H9 (cell line): ENCODE measurements around the gene BACH1. TPM values are rescaled to one million over a fixed set of nuclear protein-coding genes. Genes with fewer than 3 reads are reported as not detected.

Experiments used
- DNase-seq: peaks from one replicate; pipeline ENCODE4 v3.0.0-alpha.2; 2017
- H2AFZ ChIP-seq: one replicate; pipeline ENCODE4 v1.6.1; 2013; ENCODE audit warnings: mild to moderate bottlenecking, low read length, control low read depth, moderate library complexity
- H2AK5ac ChIP-seq: 2 replicates; pipeline ENCODE4 v1.6.1; 2013; ENCODE audit warnings: low read length, control low read depth, mixed read lengths; ENCODE audit not compliant: insufficient read length
- H2BK120ac ChIP-seq: one replicate; pipeline ENCODE4 v1.6.1; 2013; ENCODE audit warnings: low read depth, mild to moderate bottlenecking, low read length, control low read depth, inconsistent platforms; ENCODE audit not compliant: poor library complexity, severe bottlenecking
- H2BK12ac ChIP-seq: 2 replicates; pipeline ENCODE4 v1.6.1; 2013; ENCODE audit warnings: low read length, control low read depth, mixed read lengths, low read depth; ENCODE audit not compliant: insufficient read length
- H2BK15ac ChIP-seq: 2 replicates; pipeline ENCODE4 v1.6.1; 2013; ENCODE audit warnings: low read depth, low read length, control low read depth
- H2BK20ac ChIP-seq: one replicate; pipeline ENCODE4 v1.6.1; 2013; ENCODE audit warnings: low read depth, mild to moderate bottlenecking, low read length, control low read depth, inconsistent platforms; ENCODE audit not compliant: poor library complexity, severe bottlenecking
- H2BK5ac ChIP-seq: 2 replicates; pipeline ENCODE4 v1.6.1; 2013; ENCODE audit warnings: low read length, control low read depth, mixed read lengths; ENCODE audit not compliant: insufficient read length
- H3K14ac ChIP-seq: 2 replicates; pipeline ENCODE4 v1.6.1; 2013; ENCODE audit warnings: low read length, control low read depth; ENCODE audit not compliant: insufficient read depth
- H3K18ac ChIP-seq: 2 replicates; pipeline ENCODE4 v1.6.1; 2013; ENCODE audit warnings: low read depth, mild to moderate bottlenecking, mixed read lengths, low read length, control low read depth; ENCODE audit not compliant: insufficient read length
- H3K23ac ChIP-seq: 2 replicates; pipeline ENCODE4 v1.6.1; 2013; ENCODE audit warnings: low read length, control low read depth, mixed read lengths, low read depth; ENCODE audit not compliant: insufficient read length
- H3K23me2 ChIP-seq: 2 replicates; pipeline ENCODE4 v1.6.1; 2013; ENCODE audit warnings: low read depth, mild to moderate bottlenecking, mixed read lengths, low read length, control low read depth; ENCODE audit not compliant: insufficient read length, poor library complexity, severe bottlenecking
- H3K27ac ChIP-seq: 2 replicates; pipeline ENCODE4 v1.5.1; 2013; ENCODE audit warnings: low read length, control low read depth, mixed read lengths, low read depth; ENCODE audit not compliant: insufficient read length
- H3K27me3 ChIP-seq: 2 replicates; pipeline ENCODE4 v1.6.1; 2013; ENCODE audit warnings: low read length, control low read depth, inconsistent platforms; ENCODE audit not compliant: insufficient read depth
- H3K4ac ChIP-seq: 2 replicates; pipeline ENCODE4 v1.6.1; 2013; ENCODE audit warnings: low read depth, mild to moderate bottlenecking, control low read depth, inconsistent platforms, low read length, moderate library complexity
- H3K4me1 ChIP-seq: 2 replicates; pipeline ENCODE4 v1.6.1; 2013; ENCODE audit warnings: low read length, control low read depth, inconsistent platforms; ENCODE audit not compliant: insufficient read depth
- H3K4me2 ChIP-seq: 2 replicates; pipeline ENCODE4 v1.6.1; 2013; ENCODE audit warnings: low read length, control low read depth, mixed read lengths; ENCODE audit not compliant: insufficient read length, insufficient read depth
- H3K56ac ChIP-seq: 2 replicates; pipeline ENCODE4 v1.6.1; 2013; ENCODE audit warnings: low read depth, mild to moderate bottlenecking, mixed read lengths, low read length, control low read depth; ENCODE audit not compliant: insufficient read length
- H3K79me1 ChIP-seq: 2 replicates; pipeline ENCODE4 v1.6.1; 2013; ENCODE audit warnings: low read depth, mild to moderate bottlenecking, moderate library complexity, low read length, control low read depth, inconsistent platforms; ENCODE audit not compliant: insufficient read depth, poor library complexity, severe bottlenecking
- H3K79me2 ChIP-seq: 2 replicates; pipeline ENCODE4 v1.6.1; 2013; ENCODE audit warnings: low read length, control low read depth, inconsistent platforms; ENCODE audit not compliant: insufficient read depth
- H3K9ac ChIP-seq: 2 replicates; pipeline ENCODE4 v1.6.1; 2013; ENCODE audit warnings: low read length, control low read depth, mixed read lengths; ENCODE audit not compliant: insufficient read length; ENCODE audit errors: extremely low read depth
- H3K9me3 ChIP-seq: one replicate; pipeline ENCODE4 v1.6.1; 2013; ENCODE audit warnings: low read depth, low read length, inconsistent platforms; ENCODE audit not compliant: control insufficient read depth
- H3T11ph ChIP-seq: one replicate; pipeline ENCODE4 v1.6.1; 2013; ENCODE audit warnings: mild to moderate bottlenecking, low read length, control low read depth, inconsistent platforms
- H4K20me1 ChIP-seq: one replicate; pipeline ENCODE4 v1.6.1; 2013; ENCODE audit not compliant: control insufficient read depth, insufficient read length, insufficient read depth
- H4K5ac ChIP-seq: 2 replicates; pipeline ENCODE4 v1.6.1; 2013; ENCODE audit warnings: low read depth, mild to moderate bottlenecking, mixed read lengths, low read length, control low read depth; ENCODE audit not compliant: insufficient read length
- H4K8ac ChIP-seq: replicated peaks from 2 replicates; pipeline ENCODE4 v1.6.1; 2013; ENCODE audit warnings: low read length, control low read depth, mixed read lengths, low read depth; ENCODE audit not compliant: insufficient read length
- H4K91ac ChIP-seq: 2 replicates; pipeline ENCODE4 v1.6.1; 2013; ENCODE audit warnings: low read depth, mild to moderate bottlenecking, moderate library complexity, mixed read lengths, low read length, control low read depth; ENCODE audit not compliant: insufficient read length
- H3K27ac Mint-ChIP-seq, 3 experiments: 2 replicates in 2 of 3; 3 replicates in 1 of 3; pipeline ENCODE4 v1.8.0; 2020 to 2021; ENCODE audit warnings: mixed read lengths in 3 of 3, mild to moderate bottlenecking in 1 of 3, moderate library complexity in 1 of 3
- H3K27me3 Mint-ChIP-seq: 2 replicates; pipeline ENCODE4 v1.8.0; 2021; ENCODE audit warnings: low read depth, mild to moderate bottlenecking, moderate library complexity, mixed read lengths
- H3K36me3 Mint-ChIP-seq, 3 experiments: 2 replicates in 2 of 3; 3 replicates in 1 of 3; pipeline ENCODE4 v1.8.0; 2020 to 2021; ENCODE audit warnings: low read depth in 3 of 3, mixed read lengths in 3 of 3; ENCODE audit not compliant: insufficient read depth in 1 of 3
- H3K4me1 Mint-ChIP-seq, 2 experiments: 2 replicates each; pipeline ENCODE4 v1.8.0; 2020; ENCODE audit warnings: mixed read lengths in 2 of 2
- H3K4me3 Mint-ChIP-seq, 2 experiments: 2 replicates in 1 of 2; 3 replicates in 1 of 2; pipeline ENCODE4 v1.8.0; 2020 to 2021; ENCODE audit warnings: mild to moderate bottlenecking in 2 of 2, mixed read lengths in 2 of 2, moderate library complexity in 1 of 2
- H3K9me3 Mint-ChIP-seq, 2 experiments: 2 replicates in 1 of 2; 3 replicates in 1 of 2; pipeline ENCODE4 v1.8.0; 2020; ENCODE audit warnings: mild to moderate bottlenecking in 2 of 2, mixed read lengths in 2 of 2, moderate library complexity in 1 of 2
- CTCF ChIP-seq: fragments of 200-600 bp; sonication (generic); conservative IDR thresholded peaks from 3 replicates; pipeline ENCODE4 v1.8.0; 2021; ENCODE audit warnings: antibody characterized with exemption, mild to moderate bottlenecking
- WGBS: extraction: QIAGEN DNeasy Blood & Tissue Kit; methylation state at CpG from one replicate; pipeline ENCODE4 v1.1.7; 2013; ENCODE audit warnings: missing lambda C conversion rate, low lambda C conversion rate, mixed read lengths; ENCODE audit not compliant: insufficient read length; ENCODE audit errors: extremely low coverage; 5-methylcytosine and 5-hydroxymethylcytosine counted together
- total RNA-seq: library from RNA; stranded (reverse); gene quantifications from 2 replicates; pipeline ENCODE4 v1.2.1, GENCODE V29; 2021

Gene BACH1
- total RNA-seq, 1 experiment from 2014 or later = 42.4 TPM

- H3K79me2 ChIP-seq = no peaks in the 10 kb centered on the region
- no peak overlapping the region for H3K27ac Mint-ChIP-seq
- H3K27me3 Mint-ChIP-seq = 0 out of 2 replicates have a peak, but pooled peaks cover 1% of the 10 kb centered on the region
- no peaks in the 10 kb centered on the region for H3K27me3 ChIP-seq
- no peak overlapping the region for H3K18ac ChIP-seq
- no peak overlapping the region for H3K9ac ChIP-seq
- no CpG with 5 or more reads among the region's 1 CpG for WGBS
- H4K5ac ChIP-seq = no peak overlapping the region
- H4K20me1 ChIP-seq = no peaks in the 10 kb centered on the region
- no peaks in the 10 kb centered on the region for H3K23me2 ChIP-seq
- H2BK15ac ChIP-seq = no peak overlapping the region
- no peaks in the 10 kb centered on the region for H3K36me3 Mint-ChIP-seq
- no peak overlapping the region for H3K14ac ChIP-seq
- no peak overlapping the region for H4K91ac ChIP-seq
- no peaks in the 10 kb centered on the region for H3K4me1 Mint-ChIP-seq
- H3K4me1 ChIP-seq = no peaks in the 10 kb centered on the region
- no peak overlapping the region for H3T11ph ChIP-seq
- no peaks in the 10 kb centered on the region for H3K79me1 ChIP-seq
- no peak overlapping the region for H2BK20ac ChIP-seq
- H3K56ac ChIP-seq = no peak overlapping the region
- H2BK12ac ChIP-seq = no peak overlapping the region
- no peak overlapping the region for H3K4ac ChIP-seq
- H3K9me3 ChIP-seq = no peaks in the 10 kb centered on the region
- no peak overlapping the region for H3K23ac ChIP-seq
- H3K9me3 Mint-ChIP-seq = no peaks in the 10 kb centered on the region
- H2AFZ ChIP-seq = no peak overlapping the region
- H3K27ac ChIP-seq = no peak overlapping the region
- no peak overlapping the region for H3K4me3 Mint-ChIP-seq
- H4K8ac ChIP-seq = no peak overlapping the region
- no peak overlapping the region for H2BK5ac ChIP-seq
- no peak overlapping the region for H2BK120ac ChIP-seq
- H2AK5ac ChIP-seq = no peak overlapping the region
- no peak overlapping the region for H3K4me2 ChIP-seq
- TF ChIP-seq CTCF = no peak
- no peak for DNase-seq
Observed at GRCh38 chr21:29264721-29265120, 34.0 kb upstream of the BACH1 start.
